Type B pancreatic cell (in vitro differentiated cells): Measurements from ENCODE around the gene TEDDM1. TPM values are rescaled to one million over a fixed set of nuclear protein-coding genes. Genes with fewer than 3 reads are reported as not detected.

Experiments used
- DNase-seq: peaks from one replicate; pipeline ENCODE4 v3.0.0; 2021; ENCODE audit warnings: mixed read lengths; ENCODE audit not compliant: unreplicated experiment; ENCODE audit errors: extremely low spot score
- H3K27ac Mint-ChIP-seq: 2 replicates; pipeline ENCODE4 v1.8.0; 2021; ENCODE audit warnings: mild to moderate bottlenecking, mixed read lengths
- H3K27me3 Mint-ChIP-seq: 2 replicates; pipeline ENCODE4 v1.8.0; 2021; ENCODE audit warnings: mixed read lengths
- H3K36me3 Mint-ChIP-seq: 2 replicates; pipeline ENCODE4 v1.8.0; 2021; ENCODE audit warnings: mixed read lengths
- H3K4me1 Mint-ChIP-seq: one replicate; pipeline ENCODE4 v1.8.0; 2021; ENCODE audit warnings: mixed read lengths; ENCODE audit not compliant: unreplicated experiment
- H3K4me3 Mint-ChIP-seq: 2 replicates; pipeline ENCODE4 v1.8.0; 2021; ENCODE audit warnings: mild to moderate bottlenecking, mixed read lengths
- H3K9me3 Mint-ChIP-seq: 2 replicates; pipeline ENCODE4 v1.8.0; 2021; ENCODE audit warnings: mixed read lengths
- total RNA-seq: library from RNA; stranded (reverse); gene quantifications from 2 replicates; pipeline ENCODE4 v1.2.1, GENCODE V29; 2021; ENCODE audit warnings: low replicate concordance
- TF ChIP-seq, protein P1 (sequence below): fragments of 200-600 bp; sonication (generic); conservative IDR thresholded peaks from 2 replicates; pipeline ENCODE4 v1.5.0; 2021; ENCODE audit warnings: antibody characterized with exemption, mild to moderate bottlenecking

The TEDDM1 gene
- total RNA-seq, 1 donor from 2014 or later, result not detected

DNA sequence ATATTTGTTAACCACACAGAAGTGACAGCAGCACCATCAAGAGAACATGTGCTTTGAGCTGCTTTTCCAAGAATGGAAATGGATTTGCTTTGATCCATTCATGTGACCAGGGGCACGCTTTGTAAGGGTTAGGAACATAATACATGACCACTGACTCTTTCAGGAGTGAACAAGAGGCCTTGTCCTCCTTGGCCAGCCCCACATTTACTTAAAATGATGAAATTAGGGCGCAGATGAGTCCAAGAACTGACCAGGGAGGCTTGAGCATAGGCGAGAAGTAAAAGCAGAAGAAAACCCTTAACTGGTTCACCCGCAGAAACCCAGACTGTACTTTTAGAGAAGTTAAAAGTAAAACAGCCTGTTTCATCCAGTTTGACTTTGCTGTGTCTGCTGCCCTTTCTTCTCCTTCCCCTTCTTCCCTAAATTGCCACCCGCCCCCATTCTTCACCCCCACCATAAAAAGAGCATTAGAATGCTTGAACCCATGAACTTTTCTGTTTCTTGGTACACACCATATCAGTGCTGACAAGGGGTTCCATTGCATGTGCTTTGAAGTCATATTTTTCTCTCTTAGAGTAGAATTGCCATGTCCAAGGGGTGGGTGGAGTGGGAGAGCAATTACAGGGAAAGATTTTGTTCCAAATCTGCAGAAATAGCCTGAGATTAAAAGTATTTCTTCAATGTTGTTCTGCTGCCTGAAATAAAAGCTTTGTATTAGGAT lies 6.3 kb downstream of the TEDDM1 start:
- DNase-seq, result no peak
- Mint-ChIP-seq H3K27ac (no peak overlapping the region), H3K4me3 (peak overlapping the region; percentile 48), H3K27me3 (peaks cover 2% of the 10 kb centered on the region), H3K9me3 (no peaks in the 10 kb centered on the region), H3K4me1 (peaks cover 44% of the 10 kb centered on the region), H3K36me3 (peaks cover 12% of the 10 kb centered on the region)
- TF ChIP-seq, protein P1, sequence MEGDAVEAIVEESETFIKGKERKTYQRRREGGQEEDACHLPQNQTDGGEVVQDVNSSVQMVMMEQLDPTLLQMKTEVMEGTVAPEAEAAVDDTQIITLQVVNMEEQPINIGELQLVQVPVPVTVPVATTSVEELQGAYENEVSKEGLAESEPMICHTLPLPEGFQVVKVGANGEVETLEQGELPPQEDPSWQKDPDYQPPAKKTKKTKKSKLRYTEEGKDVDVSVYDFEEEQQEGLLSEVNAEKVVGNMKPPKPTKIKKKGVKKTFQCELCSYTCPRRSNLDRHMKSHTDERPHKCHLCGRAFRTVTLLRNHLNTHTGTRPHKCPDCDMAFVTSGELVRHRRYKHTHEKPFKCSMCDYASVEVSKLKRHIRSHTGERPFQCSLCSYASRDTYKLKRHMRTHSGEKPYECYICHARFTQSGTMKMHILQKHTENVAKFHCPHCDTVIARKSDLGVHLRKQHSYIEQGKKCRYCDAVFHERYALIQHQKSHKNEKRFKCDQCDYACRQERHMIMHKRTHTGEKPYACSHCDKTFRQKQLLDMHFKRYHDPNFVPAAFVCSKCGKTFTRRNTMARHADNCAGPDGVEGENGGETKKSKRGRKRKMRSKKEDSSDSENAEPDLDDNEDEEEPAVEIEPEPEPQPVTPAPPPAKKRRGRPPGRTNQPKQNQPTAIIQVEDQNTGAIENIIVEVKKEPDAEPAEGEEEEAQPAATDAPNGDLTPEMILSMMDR, result no peak

DNA sequence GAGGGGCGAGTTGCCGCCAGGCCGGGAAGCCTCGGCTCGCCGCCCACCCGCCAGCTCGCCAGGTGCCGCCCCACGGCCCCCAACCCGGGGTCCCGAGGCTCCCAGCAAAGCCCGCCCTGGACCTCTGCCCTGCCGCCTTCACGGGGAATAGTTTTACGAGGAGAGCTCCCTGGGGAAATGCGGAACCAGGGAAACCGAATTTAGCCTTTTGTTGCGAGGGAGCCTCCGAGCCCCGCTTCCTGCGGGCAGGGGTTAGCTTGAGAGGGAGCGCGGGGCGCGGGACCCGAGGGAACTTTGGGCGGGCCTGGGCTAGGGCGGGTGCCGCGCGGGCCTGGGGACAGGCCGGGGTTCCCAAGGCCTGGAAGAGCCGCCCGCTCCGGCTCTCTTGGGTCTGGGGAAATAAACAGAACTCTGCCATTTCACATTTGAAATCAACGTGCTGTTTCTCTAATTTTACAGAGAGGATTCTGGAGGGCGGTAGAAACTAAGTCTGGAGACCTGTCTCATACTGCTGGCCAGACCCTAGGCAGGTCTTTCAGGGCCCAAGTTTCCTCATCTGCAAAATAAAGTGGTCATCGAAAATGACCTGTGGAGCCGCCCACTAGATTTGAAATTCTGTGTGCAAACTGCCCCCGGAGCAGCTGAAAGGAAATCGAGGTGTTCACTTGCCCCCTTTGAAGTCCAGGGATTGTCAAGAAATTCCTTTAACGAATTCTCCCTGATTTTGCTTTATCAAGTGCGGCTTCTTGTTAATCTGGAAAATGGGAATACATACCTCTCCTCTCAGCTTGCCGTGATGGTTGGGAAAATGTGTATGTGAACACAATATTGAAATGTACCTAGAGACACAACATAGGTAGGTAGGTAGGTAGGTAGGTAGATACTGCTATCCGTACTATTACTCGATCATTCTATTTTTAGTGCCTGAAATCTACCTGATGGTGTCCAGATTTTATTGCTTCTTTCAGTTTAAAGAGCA lies 8.1 kb downstream of the TEDDM1 start:
- peak overlapping the region; percentile 68 for H3K27ac Mint-ChIP-seq
- TF ChIP-seq, protein P1, result no peak
- H3K9me3 Mint-ChIP-seq, result no peaks in the 10 kb centered on the region
- H3K36me3 Mint-ChIP-seq, result peaks cover 27% of the 10 kb centered on the region
- H3K4me3 Mint-ChIP-seq, result peak overlapping the region; percentile 99
- H3K4me1 Mint-ChIP-seq, result peaks cover 44% of the 10 kb centered on the region
- H3K27me3 Mint-ChIP-seq, result peaks cover 2% of the 10 kb centered on the region
- DNase-seq, result no peak

GRCh38 chr1:182391362-182392049 lies 9.0 kb downstream of the TEDDM1 start, which contains the start of gene GLUL:
Gene GLUL (minus strand): TSS chr1:182391790. CDS start chr1:182388737, 3,053 bp downstream.
- TF ChIP-seq, protein P1, result peak; percentile 32
- no peaks in the 10 kb centered on the region for H3K27me3 Mint-ChIP-seq
- H3K27ac Mint-ChIP-seq, result peak within 1 kb of the TSS; percentile 94
- H3K4me1 Mint-ChIP-seq, result peaks cover 37% of the 10 kb centered on the region
- peak; percentile 97 for DNase-seq
- H3K4me3 Mint-ChIP-seq, result peak within 1 kb of the TSS; percentile 99
- H3K9me3 Mint-ChIP-seq, result no peaks in the 10 kb centered on the region
- peaks cover 35% of the 10 kb centered on the region for H3K36me3 Mint-ChIP-seq

GRCh38 chr1:182391028-182391361 lies 9.5 kb downstream of the TEDDM1 start:
- peak overlapping the region; percentile 94 for H3K27ac Mint-ChIP-seq
- TF ChIP-seq, protein P1, result peak; percentile 59
- H3K36me3 Mint-ChIP-seq, result peaks cover 39% of the 10 kb centered on the region
- peak overlapping the region; percentile 99 for H3K4me3 Mint-ChIP-seq
- DNase-seq, result no peak
- H3K9me3 Mint-ChIP-seq, result no peaks in the 10 kb centered on the region
- peaks cover 33% of the 10 kb centered on the region for H3K4me1 Mint-ChIP-seq
- H3K27me3 Mint-ChIP-seq, result no peaks in the 10 kb centered on the region

DNA sequence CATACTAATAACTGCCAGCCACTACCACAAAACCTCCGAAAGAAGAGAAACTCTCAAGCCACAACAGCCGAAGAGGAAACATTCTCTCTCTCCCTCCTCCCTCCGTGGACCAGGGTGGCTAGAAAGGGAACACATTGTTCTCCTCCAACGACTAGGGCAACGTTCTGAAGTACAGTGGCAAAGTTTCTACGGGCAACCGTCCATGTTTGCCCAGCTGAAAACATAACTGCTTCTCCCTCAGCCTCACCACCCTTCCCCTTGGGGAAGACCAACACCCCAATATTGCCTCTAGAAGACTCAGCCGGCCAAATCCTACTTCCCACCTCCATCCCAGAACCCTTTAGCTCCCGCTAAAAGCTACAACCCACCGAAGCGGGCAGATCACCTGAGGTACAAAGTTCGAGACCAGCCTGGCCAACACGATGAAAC lies 10.8 kb downstream of the TEDDM1 start:
- H3K27ac Mint-ChIP-seq, result peak overlapping the region; percentile 92
- no peak for DNase-seq
- H3K27me3 Mint-ChIP-seq, result no peaks in the 10 kb centered on the region
- H3K36me3 Mint-ChIP-seq, result peaks cover 52% of the 10 kb centered on the region
- H3K4me1 Mint-ChIP-seq, result peaks cover 28% of the 10 kb centered on the region
- TF ChIP-seq, protein P1, result no peak
- H3K4me3 Mint-ChIP-seq, result peak overlapping the region; percentile 99
- no peaks in the 10 kb centered on the region for H3K9me3 Mint-ChIP-seq
